MM.1S (cell line): ENCODE measurements around the gene TPRA1.

ENCODE experiments used
- DNase-seq: peaks from one replicate; pipeline ENCODE4 v3.0.0-alpha.2; 2015
- H2AFZ ChIP-seq: fragments of 300-600 bp; sonication (generic); 2 replicates; pipeline ENCODE4 v1.6.0; 2016; ENCODE audit warnings: antibody characterized with exemption, low read length
- H3F3A ChIP-seq: fragments of 300-600 bp; sonication (generic); 2 replicates; pipeline ENCODE4 v1.6.1; 2016; ENCODE audit warnings: mild to moderate bottlenecking, antibody characterized with exemption, low read length, moderate library complexity, mixed read lengths; ENCODE audit not compliant: insufficient read depth
- H3K27ac ChIP-seq: fragments of 300-600 bp; sonication (generic); 2 replicates; pipeline ENCODE4 v1.5.1; 2016; ENCODE audit warnings: mild to moderate bottlenecking, low read length
- H3K27me3 ChIP-seq: fragments of 300-600 bp; sonication (generic); replicated peaks from 2 replicates; pipeline ENCODE4 v1.6.0; 2016; ENCODE audit warnings: low read length; ENCODE audit not compliant: insufficient read depth
- H3K36me3 ChIP-seq: fragments of 300-600 bp; sonication (generic); replicated peaks from 2 replicates; pipeline ENCODE4 v1.6.1; 2016; ENCODE audit warnings: mild to moderate bottlenecking, low read length, mixed read lengths; ENCODE audit not compliant: insufficient read depth
- H3K4me1 ChIP-seq: fragments of 300-600 bp; sonication (generic); 2 replicates; pipeline ENCODE4 v1.6.1; 2016; ENCODE audit warnings: low read length, mixed read lengths
- H3K4me2 ChIP-seq: fragments of 300-600 bp; sonication (generic); 2 replicates; pipeline ENCODE4 v1.6.0; 2016; ENCODE audit warnings: low read depth, low read length
- H3K4me3 ChIP-seq: fragments of 300-600 bp; sonication (generic); 2 replicates; pipeline ENCODE4 v1.5.1; 2016; ENCODE audit warnings: low read length, mixed read lengths
- H3K79me2 ChIP-seq: fragments of 300-600 bp; sonication (generic); 2 replicates; pipeline ENCODE4 v1.6.1; 2016; ENCODE audit warnings: mixed run types, low read length, mixed read lengths
- H3K9ac ChIP-seq: fragments of 300-600 bp; sonication (generic); 2 replicates; pipeline ENCODE4 v1.6.1; 2016; ENCODE audit warnings: low read length, mixed read lengths
- H3K9me2 ChIP-seq: fragments of 300-600 bp; sonication (generic); replicated peaks from 2 replicates; pipeline ENCODE4 v1.6.1; 2016; ENCODE audit warnings: mild to moderate bottlenecking, low read length, mixed read lengths; ENCODE audit not compliant: insufficient read depth
- H3K9me3 ChIP-seq: fragments of 300-600 bp; sonication (generic); replicated peaks from 2 replicates; pipeline ENCODE4 v1.6.1; 2016; ENCODE audit warnings: mild to moderate bottlenecking, low read length, mixed read lengths; ENCODE audit not compliant: insufficient read depth
- H4K20me1 ChIP-seq: fragments of 300-600 bp; sonication (generic); 2 replicates; pipeline ENCODE4 v1.6.1; 2016; ENCODE audit warnings: mild to moderate bottlenecking, low read length, moderate library complexity, mixed read lengths; ENCODE audit not compliant: insufficient read depth
- CTCF ChIP-seq: fragments of 300-600 bp; sonication (generic); IDR thresholded peaks from 2 replicates; pipeline ENCODE4 v1.5.1; 2016; ENCODE audit warnings: antibody characterized with exemption, low read length, mixed read lengths
- EZH2 ChIP-seq: fragments of 300-600 bp; sonication (generic); optimal IDR thresholded peaks from 2 replicates; pipeline ENCODE3; 2017; ENCODE audit warnings: low read depth, mild to moderate bottlenecking, antibody characterized with exemption, low read length, mixed read lengths
- EZH2phosphoT487 ChIP-seq: fragments of 300-600 bp; sonication (generic); IDR thresholded peaks from 2 replicates; pipeline ENCODE4 v1.6.1; 2018; ENCODE audit warnings: antibody characterized with exemption, low read length

Gene TPRA1

GRCh38 chr3:127550468-127551157 is 39.9 kb downstream of the TPRA1 start:
- H3K4me3 ChIP-seq: no peak overlapping the region
- no peaks in the 10 kb centered on the region for H3K27me3 ChIP-seq
- H3F3A ChIP-seq: no peaks in the 10 kb centered on the region
- no peaks in the 10 kb centered on the region for H3K4me1 ChIP-seq
- H2AFZ ChIP-seq: no peak overlapping the region
- no peak for DNase-seq
- no peaks in the 10 kb centered on the region for H3K36me3 ChIP-seq
- H4K20me1 ChIP-seq: no peaks in the 10 kb centered on the region
- H3K79me2 ChIP-seq: no peaks in the 10 kb centered on the region
- H3K9me3 ChIP-seq: no peaks in the 10 kb centered on the region
- H3K4me2 ChIP-seq: no peak overlapping the region
- H3K9ac ChIP-seq: no peak overlapping the region
- TF ChIP-seq CTCF (no peak), EZH2phosphoT487 (no peak), EZH2 (no peak)
- no peaks in the 10 kb centered on the region for H3K9me2 ChIP-seq
- H3K27ac ChIP-seq: no peak overlapping the region

- H3K79me2 ChIP-seq: no peaks in the 10 kb centered on the region
- no peak for DNase-seq
- no peak overlapping the region for H3K4me3 ChIP-seq
- no peaks in the 10 kb centered on the region for H3K9me3 ChIP-seq
- no peaks in the 10 kb centered on the region for H3K27me3 ChIP-seq
- no peaks in the 10 kb centered on the region for H3K4me1 ChIP-seq
- H3K27ac ChIP-seq: no peak overlapping the region
- H3K9ac ChIP-seq: no peak overlapping the region
- no peak overlapping the region for H3K4me2 ChIP-seq
- H3K36me3 ChIP-seq: no peaks in the 10 kb centered on the region
- H2AFZ ChIP-seq: no peak overlapping the region
- H3K9me2 ChIP-seq: no peaks in the 10 kb centered on the region
- TF ChIP-seq EZH2phosphoT487 (no peak), CTCF (no peak), EZH2 (no peak)
- no peaks in the 10 kb centered on the region for H3F3A ChIP-seq
- no peaks in the 10 kb centered on the region for H4K20me1 ChIP-seq
These were observed 40.6 kb downstream of the TPRA1 start for GRCh38 chr3:127549826-127550467.

GRCh38 chr3:127547761-127548605 is 42.5 kb downstream of the TPRA1 start:
- Histone ChIP-seq H3K9me3 (no peaks in the 10 kb centered on the region), H3F3A (no peaks in the 10 kb centered on the region), H3K9ac (peak overlapping the region; percentile 55; the same call in 1 of the 2 replicates), H3K4me2 (peak overlapping the region; percentile 74), H2AFZ (peak overlapping the region; percentile 79), H4K20me1 (no peaks in the 10 kb centered on the region), H3K27ac (no peak overlapping the region), H3K4me1 (no peaks in the 10 kb centered on the region), H3K4me3 (peak overlapping the region; percentile 67), H3K27me3 (no peaks in the 10 kb centered on the region), H3K9me2 (no peaks in the 10 kb centered on the region), H3K36me3 (no peaks in the 10 kb centered on the region), H3K79me2 (no peaks in the 10 kb centered on the region)
- peak; percentile 51 for DNase-seq
- TF ChIP-seq EZH2phosphoT487: no peak
- peak; percentile 63 for TF ChIP-seq CTCF
- TF ChIP-seq EZH2: no peak
